Erythroblast (primary cell): ENCODE measurements around the gene SNX30.

Source experiments
- GATA1 ChIP-seq: IDR thresholded peaks from 2 replicates; pipeline ENCODE4 v1.6.1; 2011; ENCODE audit warnings: low read depth, mild to moderate bottlenecking, control low read depth, low read length, moderate library complexity
- POLR2A ChIP-seq: IDR thresholded peaks from 2 replicates; pipeline ENCODE4 v1.6.1; 2011; ENCODE audit warnings: mild to moderate bottlenecking, low read length

DNA sequence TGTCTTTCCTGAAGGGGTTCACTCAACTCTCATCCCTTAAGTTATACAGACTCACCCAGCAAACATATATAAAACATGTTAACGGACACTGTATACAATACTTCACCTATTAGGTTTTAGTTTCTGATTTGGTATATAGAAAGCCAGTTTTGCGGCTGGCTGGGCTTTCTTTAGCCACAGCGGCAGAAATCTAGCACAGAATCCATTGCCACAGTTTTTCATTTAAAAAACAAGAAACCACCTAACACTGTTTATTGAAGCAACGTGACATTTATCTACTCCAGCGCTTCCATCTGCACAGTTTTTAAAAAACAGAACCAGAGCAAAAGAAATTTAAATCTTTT lies 67.3 kb downstream of the SNX30 start:
- TF ChIP-seq POLR2A, result no peak
- TF ChIP-seq GATA1, result no peak
